GM10266 (cell line): ENCODE results near the gene MYLK4.

ENCODE experiments used
- DNase-seq: peaks from one replicate; pipeline ENCODE4 v3.0.0; 2012; ENCODE audit errors: extremely low spot score
- TF ChIP-seq, protein P1 (sequence below): IDR thresholded peaks from 2 replicates; pipeline ENCODE4 v1.5.1; 2012; ENCODE audit warnings: mild to moderate bottlenecking, low read depth; ENCODE audit not compliant: control insufficient read depth, insufficient read depth; ENCODE audit errors: missing control alignments

Gene MYLK4

DNA sequence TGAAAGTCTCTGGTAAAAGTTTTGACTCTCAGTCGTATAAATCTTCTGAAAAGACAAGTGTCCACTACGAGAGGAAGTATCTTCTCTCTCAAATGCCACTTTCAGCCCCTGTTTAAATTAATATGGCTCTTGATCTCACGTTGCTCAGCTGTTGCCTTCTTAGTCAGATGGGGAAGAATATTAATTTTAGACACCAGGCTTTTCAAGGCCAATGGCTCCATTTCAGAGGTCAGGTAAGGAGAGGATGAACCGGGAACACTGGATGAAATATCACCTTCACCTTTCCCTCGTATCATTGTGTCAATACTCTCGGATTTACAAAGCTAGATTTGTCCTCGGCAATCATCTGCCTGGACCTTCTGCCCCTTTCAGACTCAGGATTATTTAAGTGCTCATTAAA is at the start of gene MYLK4:
Gene MYLK4, minus strand, starts transcription at position 91 of the 400 bp plus-strand sequence. CDS start 1,628 bp downstream, outside the sequence.
- DNase-seq = no peak
- TF ChIP-seq, protein P1, sequence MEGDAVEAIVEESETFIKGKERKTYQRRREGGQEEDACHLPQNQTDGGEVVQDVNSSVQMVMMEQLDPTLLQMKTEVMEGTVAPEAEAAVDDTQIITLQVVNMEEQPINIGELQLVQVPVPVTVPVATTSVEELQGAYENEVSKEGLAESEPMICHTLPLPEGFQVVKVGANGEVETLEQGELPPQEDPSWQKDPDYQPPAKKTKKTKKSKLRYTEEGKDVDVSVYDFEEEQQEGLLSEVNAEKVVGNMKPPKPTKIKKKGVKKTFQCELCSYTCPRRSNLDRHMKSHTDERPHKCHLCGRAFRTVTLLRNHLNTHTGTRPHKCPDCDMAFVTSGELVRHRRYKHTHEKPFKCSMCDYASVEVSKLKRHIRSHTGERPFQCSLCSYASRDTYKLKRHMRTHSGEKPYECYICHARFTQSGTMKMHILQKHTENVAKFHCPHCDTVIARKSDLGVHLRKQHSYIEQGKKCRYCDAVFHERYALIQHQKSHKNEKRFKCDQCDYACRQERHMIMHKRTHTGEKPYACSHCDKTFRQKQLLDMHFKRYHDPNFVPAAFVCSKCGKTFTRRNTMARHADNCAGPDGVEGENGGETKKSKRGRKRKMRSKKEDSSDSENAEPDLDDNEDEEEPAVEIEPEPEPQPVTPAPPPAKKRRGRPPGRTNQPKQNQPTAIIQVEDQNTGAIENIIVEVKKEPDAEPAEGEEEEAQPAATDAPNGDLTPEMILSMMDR = no peak

DNA sequence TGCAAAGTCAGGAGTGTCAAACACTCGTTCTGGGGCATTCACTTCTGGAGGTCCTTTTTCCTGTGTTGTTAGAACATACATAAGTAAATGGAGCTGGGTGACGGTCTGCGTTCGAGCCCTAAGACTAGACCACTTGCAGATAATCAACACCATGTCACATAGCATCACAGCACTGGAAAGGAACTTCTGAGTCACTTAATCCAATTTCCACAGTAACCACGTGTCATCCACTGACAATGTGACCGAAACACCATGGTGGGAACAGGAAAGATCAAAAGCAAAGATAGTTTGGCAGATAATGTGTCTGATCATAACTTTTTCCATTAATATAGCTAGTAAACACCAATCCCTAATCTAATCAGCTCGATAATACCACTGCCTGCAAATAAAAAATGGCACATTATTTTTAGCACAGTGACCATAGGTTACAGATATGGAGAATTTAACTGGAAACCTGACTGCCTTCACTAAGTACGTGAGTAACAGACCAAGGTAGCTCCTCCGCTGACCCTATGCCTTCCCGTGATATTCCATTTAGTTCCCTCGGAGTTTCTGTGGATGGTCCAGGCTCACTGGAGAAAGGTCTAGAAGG is 49.3 kb upstream of the MYLK4 start:
- TF ChIP-seq, protein P1 = no peak
- no peak for DNase-seq

DNA sequence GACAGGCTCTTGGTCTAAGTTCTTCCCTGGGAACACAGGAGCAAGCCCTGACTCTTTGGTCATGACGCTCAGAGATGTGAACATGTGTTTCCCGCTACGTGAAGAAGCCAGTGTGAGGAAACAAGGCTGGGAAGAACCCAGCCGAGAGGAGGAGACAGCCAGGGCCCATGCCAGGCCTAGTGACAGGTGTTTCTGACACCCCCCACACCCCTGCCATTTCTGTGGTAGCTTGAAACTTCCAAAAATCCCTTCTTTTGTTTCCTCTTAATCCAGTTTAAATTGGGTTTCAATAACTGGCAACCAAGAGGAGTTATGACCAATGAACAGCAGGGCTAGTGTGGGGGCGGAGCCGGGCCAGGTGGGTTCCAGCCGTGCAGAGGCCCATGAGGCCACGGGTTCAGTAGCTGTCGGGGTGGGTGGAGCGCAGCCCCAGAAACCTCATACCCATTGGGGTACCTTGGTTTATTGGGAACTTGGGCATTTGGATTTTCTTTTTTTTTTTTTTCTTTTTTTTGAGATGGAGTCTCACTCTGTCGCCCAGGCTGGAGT is 47.9 kb upstream of the MYLK4 start:
- DNase-seq = no peak
- TF ChIP-seq, protein P1 = no peak

DNA sequence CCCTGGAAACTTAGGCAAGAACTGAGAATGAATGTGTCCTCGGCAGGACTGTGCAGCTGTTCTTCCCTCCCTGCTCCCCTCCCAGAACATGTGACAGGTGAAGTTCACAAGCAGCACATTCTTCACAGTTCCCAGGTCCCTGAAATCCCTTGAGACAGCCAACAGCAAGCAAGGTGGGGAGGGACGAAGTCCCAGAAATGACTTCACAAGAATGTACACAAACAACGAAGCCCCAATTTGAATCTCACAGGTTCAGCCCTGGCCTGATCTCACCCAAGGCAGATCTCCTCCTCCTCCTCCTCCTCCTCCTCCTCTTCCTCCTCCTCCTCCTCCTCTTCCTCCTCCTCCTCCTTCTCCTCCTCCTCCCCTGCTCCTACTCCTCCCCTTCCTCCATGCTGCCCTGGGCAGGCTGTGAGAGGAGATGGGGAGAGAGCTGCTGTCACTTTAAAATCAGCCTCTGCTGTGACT is 46.9 kb upstream of the MYLK4 start:
- DNase-seq = no peak
- TF ChIP-seq, protein P1 = no peak

DNA sequence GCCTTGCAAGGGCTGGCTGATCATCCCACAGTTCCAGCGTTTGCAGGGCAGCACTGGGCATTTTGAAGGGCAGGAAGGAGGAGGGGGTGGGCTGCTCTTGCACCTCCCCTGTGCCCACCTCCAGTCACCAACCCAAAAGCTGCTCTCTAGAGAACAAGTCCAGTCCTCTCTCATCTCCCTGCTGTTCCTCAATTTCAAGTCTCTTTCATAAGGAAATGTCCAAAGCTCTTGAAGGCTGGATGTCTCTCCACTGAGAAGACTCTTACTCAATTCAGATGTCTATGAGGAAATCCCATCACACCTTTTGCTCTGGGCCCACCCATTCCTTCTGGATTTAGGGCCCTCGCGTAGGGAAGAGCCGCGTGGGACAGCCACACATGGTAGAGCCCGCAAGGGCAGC is 46.1 kb upstream of the MYLK4 start:
- TF ChIP-seq, protein P1 = no peak
- DNase-seq = no peak

DNA sequence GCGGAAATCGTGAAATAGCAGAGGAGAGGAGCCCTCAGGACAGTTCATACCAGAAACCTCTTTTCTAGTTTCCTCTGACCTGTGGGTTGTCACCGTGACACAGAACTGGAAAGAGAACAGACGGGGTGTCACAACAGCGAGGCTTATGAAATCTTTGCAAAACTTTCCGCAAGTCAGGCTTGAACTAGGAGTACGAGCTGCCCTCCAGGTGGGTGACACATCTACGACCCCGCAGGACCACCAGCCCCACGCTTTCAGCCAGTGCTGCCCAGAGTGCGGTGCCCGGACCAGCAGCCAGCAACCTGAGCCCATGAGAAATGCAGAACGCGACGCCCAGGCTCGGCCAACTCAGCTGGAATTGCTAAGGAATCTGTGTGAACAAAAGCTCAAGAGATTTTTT is 45.2 kb upstream of the MYLK4 start:
- DNase-seq = no peak
- TF ChIP-seq, protein P1 = no peak

DNA sequence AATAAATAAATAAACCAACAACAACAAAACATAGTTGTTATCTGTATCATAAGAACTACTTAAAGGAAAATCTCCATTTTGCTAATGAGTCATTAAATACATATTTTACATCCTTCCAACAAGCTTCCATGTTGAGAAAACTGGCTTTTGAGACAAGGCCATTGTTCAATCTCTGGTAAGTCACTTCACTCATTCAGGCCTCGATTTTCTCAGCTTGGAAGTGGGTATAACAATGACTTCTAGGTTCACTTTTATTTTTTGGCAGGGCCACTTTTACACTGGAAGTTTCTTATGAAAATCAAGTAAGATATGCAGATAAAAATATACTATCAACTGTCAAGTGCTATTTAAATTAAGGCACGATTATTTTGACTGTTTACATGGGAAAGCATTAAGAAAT is 44.4 kb upstream of the MYLK4 start:
- TF ChIP-seq, protein P1 = no peak
- no peak for DNase-seq
